NCI-H146 (cell line): Measurements from ENCODE around the gene GIPC1.

ENCODE experiments used
- DNase-seq: peaks from one replicate; lab custom pipeline; 2025; lab: John Stamatoyannopoulos, UW

GIPC1 gene

GRCh38 chr19:14494411-14494810 lies 1.5 kb downstream of the GIPC1 start:
- no peak for DNase-seq

- no peak for DNase-seq
Observed at GRCh38 chr19:14492756-14493337, 3.1 kb downstream of the GIPC1 start.

- no peak for DNase-seq
Observed at GRCh38 chr19:14487370-14488125, 8.4 kb downstream of the GIPC1 start.

GRCh38 chr19:14482172-14482941 lies 13.6 kb downstream of the GIPC1 start:
- DNase-seq, result no peak

GRCh38 chr19:14480700-14481079 lies 15.2 kb downstream of the GIPC1 start:
- DNase-seq, result no peak

- DNase-seq, result no peak
Observed at GRCh38 chr19:14479975-14480699, 15.8 kb downstream of the GIPC1 start.

- no peak for DNase-seq
Observed at GRCh38 chr19:14479309-14479974, 16.5 kb downstream of the GIPC1 start.

GRCh38 chr19:14478113-14478545 lies 17.8 kb downstream of the GIPC1 start:
- no peak for DNase-seq

GRCh38 chr19:14477418-14478112 lies 18.4 kb downstream of the GIPC1 start:
- no peak for DNase-seq

GRCh38 chr19:14476673-14477401 lies 19.1 kb downstream of the GIPC1 start:
- no peak for DNase-seq

GRCh38 chr19:14476327-14476672 lies 19.6 kb downstream of the GIPC1 start:
- no peak for DNase-seq

- peak; percentile 31 for DNase-seq
Observed at GRCh38 chr19:14475251-14476073, 20.5 kb downstream of the GIPC1 start, which contains the start of gene PTGER1. PTGER1 (minus strand) TSS chr19:14475354; CDS start chr19:14474320, 1,034 bp downstream.

- no peak for DNase-seq
Observed at GRCh38 chr19:14474827-14475226, 21.1 kb downstream of the GIPC1 start.

GRCh38 chr19:14473978-14474578 lies 21.8 kb downstream of the GIPC1 start:
- DNase-seq, result no peak

GRCh38 chr19:14473073-14473977 lies 22.6 kb downstream of the GIPC1 start:
- DNase-seq, result no peak

GRCh38 chr19:14472202-14472938 lies 23.6 kb downstream of the GIPC1 start:
- peak; percentile 77 for DNase-seq

GRCh38 chr19:14471436-14472187 lies 24.3 kb downstream of the GIPC1 start:
- DNase-seq, result no peak
